ENCODE data around the gene NGF.

The NGF gene

DNA sequence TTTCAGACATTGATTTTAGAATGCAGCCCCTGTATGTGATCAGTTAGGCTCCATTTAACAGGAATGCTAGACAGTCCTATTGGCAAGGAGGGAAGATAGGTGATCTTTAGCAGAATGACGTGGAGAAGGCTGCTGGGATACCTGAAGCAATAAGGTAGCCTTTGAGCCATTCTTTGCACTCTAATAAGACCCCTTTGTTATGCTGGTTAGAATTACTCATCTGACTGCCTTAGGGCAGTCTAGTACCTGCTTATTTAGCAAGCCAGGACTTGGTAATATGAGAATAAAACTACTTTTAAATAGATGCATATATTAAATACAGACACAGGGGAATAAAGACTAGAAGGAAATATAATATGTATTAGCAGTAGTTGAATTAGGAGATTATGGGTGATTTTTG is 29.1 kb downstream of the NGF start:
- no peak for DNase-seq

DNA sequence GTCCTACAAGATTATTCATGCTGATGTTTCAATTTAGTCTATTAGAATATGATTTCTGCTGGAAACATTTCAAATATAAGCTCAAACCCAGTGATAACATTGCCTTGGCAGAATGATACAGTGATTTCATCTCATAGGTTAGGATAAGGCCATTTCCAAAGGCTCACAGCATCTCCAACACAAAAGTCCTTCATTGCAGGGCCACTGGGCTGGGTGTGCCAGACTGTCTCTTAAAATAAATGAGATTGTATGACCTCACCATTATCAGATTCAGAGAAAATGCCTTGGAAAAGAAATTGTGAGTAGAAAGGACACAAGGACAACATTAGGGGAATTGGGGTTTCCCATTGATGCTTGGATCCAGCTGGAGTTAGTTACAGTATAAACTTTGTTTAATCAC is 30.4 kb downstream of the NGF start:
- DNase-seq = no peak

DNA sequence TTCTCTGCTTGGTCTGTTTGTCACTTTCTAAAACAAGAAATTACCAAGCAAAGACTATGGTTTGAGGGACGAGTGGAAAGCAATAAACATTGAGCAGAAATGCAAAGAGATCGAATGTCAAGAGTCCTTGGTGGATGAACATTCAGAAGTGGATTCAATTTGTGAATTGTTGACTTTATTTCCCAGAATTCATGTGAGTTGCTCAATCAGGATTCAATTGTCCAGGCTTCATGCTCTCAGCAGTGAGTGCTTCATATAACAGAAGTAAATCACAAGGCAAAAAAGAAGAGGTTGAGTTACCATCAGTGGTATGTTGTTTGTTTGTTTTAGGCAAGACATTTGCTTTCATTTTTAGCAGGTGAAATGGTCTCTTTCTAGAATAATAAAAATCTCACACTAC is 31.9 kb downstream of the NGF start:
- no peak for DNase-seq

DNA sequence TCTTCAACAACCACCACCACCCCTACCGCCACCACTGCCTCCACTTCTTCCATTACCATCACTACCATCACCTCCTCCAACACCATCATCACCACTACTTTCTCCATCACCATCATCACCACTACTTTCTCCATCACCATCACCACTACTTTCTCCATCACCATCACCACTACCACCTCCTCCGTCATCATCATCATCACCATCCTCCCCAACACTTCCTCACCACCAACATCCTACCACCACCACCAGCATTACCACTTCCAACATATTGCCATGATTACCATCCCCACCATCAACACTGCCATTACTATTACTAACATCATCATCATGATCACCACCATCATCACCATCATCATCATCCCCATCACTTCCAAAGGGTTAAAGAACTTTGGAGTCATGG is 34.7 kb downstream of the NGF start:
- DNase-seq = no peak

DNA sequence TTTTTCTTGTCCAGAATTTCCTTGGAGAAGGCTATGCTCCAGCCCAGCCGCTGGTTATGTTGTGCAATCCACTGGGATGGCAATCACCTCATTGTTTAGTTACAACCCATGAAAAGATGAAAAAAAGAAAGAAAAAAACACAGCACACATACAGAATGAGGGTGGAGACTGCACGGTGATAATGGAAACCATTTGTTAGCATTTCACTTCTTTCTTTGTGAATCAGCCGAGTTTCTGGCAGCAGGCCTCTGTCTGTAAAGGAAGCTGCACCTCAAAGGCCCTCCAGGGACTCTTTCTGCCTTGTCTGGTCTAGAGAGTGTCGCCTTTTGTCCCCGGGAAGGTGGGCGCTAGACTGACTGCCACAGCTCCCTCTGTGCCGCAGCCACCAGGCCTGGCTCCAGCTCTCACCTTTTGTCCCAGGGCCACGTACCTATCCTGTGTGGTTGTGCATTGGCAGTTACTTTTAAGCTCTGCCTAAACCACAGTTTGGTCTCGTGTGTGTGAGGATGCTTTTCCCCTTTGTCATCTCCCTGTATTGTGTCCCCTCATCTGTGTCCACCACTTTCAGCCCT is 35.6 kb downstream of the NGF start:
- no peak for DNase-seq

DNA sequence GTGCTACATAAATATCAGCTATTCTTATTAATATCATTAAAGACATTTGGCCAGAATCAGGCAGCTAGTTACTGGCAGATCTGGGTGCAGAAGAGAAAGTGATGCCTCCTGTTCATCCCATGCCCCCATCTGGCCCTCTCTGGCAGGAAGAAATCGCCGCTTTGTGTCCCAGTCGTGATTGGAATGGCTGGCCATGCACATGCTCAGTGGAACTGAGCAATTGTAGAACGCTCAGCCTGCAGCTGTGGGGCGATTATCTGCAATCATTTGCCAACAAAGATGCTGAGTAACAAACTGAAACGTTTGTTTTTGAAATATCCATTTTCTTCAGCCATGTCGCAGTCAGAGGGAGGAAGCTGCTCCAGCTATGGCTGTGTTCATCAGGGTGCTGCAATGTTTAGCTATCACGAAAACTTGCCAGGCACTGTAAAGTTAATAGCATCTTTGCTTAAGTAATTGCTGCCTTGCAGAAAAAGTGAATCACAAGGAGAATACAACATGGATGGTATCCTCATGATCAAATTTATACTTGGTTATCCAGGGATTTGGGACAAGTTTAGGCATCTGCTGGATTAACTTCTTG is 36.5 kb downstream of the NGF start:
- DNase-seq = no peak

DNA sequence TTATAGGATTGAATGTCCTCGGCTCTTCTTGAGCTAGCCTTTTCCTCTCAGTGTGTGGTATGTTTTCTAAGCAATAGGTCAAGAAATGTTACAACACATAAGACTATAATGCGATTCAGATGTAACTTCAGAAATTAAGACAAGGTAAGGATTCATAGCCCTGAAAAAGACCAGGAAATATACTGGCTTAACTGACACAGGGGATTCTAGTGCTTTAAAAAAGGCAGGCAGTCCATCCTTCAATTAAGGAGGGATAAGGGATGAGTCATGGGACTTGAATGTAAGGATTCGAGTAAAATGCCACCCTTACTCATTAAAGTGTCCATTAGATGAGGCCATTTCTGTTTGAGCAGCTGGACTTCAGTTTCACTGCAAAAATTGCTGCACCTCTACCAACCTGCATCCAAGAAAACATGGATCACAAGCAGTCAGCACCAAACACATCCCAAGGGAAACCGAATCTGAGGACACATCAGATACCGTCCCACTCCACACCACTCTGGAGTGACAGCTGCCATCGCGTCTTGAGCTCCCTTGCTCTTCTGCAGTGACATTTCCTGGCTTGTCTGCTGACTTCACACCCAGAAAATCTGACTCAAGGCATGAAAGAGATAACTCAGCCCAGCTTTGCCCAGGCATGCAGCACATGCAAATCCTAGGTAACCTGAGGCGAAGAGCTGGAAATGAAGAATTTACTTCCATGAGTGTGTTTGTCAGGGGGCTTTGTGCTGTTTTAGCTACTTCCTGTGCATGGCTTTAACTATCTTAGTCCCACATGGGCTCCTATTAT is 37.8 kb downstream of the NGF start:
- DNase-seq = no peak

DNA sequence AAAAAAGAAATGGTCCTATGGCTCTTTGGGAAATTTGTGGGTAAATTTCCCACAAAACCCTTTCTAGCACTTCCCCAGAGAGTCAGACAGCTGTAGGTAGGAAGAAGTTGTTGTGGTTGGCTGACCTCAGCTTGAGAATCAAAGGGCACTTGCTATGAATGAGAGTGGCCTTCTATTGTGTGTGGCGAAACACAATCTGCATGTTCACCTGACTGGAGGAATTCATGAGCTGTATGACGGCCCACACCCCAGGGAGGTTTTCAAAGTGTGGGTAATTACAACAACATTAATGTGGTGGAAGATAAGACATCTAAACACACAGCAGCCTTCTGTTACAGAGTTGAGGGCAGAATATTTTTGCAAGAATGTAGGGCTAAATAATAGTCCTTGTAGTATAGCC is 38.8 kb downstream of the NGF start:
- DNase-seq = no peak

DNA sequence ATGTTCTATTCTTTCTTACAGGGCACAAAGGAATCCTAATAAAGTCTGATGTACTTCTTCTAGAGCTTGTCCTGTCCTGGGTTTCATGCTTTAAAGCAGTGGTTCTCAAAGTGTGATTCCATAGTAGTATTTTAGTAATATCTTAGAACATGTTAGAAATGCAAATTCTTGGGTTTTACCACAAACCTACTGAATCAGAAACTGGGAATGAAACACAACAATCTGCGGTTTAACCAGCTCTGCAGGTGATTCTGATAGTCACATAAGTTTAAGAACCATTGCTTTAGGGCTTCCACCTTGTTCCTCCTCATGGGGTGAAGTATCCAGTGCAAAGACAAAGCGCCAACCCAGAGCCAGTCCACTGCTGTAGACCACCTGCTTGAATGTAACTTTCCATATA is 41.1 kb downstream of the NGF start:
- DNase-seq = no peak

DNA sequence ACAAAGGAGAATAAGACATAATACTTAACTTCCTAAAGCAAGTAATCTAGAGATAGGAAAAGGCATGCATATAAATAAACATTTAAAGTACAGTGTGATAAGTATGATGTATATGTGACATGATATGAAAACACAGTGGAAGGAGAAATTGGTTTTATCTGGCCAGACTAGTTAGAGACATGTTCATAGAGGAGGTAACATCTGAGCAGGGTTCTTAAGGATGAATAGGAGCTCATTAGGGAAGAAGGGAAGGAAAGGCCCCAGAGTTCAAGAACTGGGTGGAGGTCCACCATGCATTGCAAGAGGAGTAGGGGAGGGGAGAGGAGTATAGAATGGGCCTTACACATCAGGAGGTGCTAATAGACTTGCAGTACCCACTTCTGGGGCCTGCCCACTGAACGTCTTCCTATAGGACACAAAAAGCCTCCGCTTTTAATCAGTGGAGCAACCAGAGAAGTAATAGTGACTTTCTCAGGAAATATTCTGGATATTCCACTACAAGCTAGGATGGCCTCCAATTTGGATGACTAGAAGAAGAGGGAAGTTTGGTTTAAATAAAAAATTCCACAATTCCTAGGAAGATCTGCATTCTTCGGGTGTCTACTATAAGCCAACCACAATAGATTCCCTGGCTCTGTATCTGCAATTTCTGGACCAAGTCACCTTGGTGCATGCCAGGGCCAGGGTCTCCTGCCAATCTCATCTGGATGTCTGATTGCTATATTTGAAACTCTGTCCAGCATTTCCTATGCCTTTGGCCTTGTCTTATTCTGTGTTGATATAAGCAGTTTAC is 41.9 kb downstream of the NGF start:
- DNase-seq = no peak

DNA sequence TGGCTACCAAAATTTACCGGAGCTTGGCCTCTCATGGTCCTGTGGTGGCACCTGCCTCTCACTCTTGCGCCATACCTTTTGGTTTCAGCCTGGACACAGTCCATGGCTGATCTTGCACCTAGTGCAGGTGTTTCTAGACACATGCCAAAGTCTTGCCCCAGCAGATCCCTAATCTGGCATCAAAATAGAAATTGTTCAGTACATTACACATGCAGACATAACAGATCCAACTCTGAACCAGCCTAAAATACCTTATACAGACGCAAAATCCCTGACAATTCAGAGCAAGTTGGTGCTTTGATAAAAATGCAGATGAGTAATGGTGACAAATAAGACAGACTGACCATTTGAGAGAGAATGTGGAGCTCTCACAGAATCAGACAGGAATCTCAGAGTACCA is 44.1 kb downstream of the NGF start:
- DNase-seq = no peak

DNA sequence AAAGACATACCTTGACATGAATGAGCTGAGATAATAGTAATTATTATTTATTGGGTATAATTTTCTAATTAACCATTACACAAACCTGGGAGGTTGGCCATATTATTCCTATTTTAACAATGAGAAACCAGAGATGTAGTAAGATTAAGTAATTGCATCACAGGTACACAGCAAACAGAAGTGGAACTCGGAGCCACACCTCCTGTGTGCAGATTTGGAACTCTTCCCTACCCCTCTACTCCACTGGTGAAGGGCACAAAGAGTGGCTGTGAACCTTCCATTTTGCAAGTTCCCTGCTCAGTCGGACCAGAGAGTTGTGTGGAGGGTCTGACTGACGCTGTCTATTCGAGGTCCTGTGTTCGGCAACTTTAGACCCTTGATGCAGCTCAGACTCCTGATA is 45.0 kb downstream of the NGF start:
- no peak for DNase-seq

DNA sequence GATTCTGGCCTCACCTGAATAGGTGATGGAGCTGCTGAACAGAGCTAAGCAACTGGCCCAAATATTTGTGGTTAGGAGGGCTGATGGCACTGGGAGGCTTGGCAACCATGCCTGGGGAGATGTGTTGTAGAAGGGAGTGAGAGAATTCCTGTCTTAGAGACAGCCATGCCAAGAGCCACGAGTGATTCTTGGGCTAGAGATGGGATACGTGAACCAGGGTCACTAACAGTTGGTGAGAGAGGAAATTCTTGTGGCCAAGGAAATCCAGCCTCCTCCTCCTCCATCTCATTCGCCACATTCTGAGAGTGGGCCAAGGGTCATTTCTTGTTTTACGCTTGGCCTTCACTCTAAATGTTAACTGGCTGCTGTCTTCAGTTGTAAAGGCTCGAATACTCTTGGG is 46.3 kb downstream of the NGF start:
- no peak for DNase-seq

DNA sequence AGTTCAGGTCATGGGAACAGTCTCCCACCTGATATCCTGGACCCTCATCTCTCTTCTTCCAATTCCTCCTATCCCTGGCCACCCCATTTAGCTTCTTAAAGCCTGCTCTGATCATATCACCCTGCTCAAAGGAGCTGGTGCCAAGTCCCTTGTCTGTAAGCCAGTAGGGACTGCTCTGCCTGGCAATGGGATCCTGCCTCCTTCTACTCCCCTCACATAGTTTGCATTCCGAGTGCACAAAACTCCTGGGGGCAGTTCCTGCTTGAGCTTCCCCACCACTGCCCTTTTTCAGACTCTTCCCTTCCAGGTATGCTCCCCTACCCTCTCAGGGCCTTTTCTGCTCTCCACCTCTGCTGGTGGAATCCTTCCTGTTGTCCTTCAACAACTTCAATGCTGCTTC is 48.1 kb downstream of the NGF start:
- DNase-seq = no peak

DNA sequence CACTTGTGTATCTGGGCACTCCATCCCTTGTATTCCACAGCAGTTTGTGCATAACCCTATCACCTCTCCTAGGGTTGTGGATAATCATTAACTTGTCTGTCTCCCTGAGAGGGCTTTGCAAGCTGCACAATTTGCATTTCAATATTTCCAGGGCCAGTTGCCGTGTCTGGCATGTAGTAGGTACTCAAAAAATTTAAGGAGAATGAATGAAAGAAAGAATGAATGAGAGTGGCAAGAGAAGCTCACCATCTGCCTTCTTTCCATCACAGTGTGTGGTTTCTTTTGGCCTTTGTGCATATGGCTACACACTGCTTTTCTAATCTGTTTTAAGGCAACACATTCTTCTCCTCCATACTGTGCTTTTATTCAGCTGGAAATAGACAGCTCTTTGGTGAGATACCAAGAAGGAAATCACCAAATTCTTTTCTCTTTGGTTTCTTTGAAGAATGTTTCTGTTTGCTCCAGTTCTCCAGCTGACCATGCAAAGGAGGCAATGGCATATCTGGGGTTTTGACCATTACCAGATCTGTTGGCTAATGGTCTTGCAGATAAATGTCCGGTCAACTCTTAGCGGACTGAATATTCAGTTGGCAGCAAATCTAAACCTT is 49.4 kb downstream of the NGF start:
- no peak for DNase-seq

DNA sequence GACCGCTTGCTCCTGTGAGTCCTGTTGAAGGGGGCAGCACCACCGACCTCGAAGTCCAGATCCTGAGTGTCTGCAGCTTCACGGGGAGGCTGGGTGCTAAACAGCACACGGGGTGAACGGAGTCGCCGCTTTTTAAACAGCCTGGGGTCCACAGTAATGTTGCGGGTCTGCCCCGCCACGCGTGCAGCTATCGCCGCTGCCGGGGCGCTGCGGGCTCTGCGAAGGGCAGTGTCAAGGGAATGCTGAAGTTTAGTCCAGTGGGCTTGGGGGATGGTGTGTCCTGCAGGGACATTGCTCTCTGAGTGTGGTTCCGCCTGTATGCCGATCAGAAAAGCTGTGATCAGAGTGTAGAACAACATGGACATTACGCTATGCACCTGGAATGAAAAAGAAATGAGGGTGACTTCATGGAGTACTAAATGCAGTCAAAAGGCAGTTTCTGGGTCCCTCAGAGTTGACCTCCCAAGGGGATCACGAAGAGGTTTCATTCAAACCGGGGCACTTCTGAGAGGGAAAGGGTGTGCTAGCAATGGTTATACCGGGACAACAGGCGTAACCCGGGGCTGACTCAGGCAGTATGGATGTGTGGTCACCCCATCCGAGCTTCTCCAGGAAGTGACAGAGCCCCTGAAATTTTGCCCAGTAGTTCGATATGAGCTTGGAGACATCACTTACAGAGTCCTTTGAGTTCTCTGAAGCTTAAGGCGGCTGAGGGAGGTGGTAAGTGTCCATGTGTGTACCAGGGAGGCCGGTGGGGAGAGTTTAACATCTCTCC is 51.4 kb downstream of the NGF start:
- DNase-seq = no peak

DNA sequence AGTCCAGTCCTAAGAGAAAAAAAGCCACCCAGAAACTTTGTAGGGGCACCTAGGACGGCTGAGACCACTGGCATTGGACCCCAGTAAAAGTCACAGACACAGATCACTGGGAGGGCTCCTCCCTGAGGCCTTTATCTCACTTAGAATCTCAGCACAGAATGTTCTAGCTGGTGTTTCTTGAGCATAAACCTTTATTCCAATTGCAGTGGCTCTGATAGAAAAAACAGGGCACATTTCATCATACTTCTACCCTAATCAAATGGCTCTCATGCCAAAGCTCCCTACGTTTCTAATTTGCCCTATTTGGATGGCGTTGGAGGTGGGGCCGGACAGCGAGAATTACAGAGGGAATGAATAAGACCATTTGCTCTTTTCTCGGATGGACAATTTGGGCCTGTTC is 53.8 kb downstream of the NGF start:
- no peak for DNase-seq

DNA sequence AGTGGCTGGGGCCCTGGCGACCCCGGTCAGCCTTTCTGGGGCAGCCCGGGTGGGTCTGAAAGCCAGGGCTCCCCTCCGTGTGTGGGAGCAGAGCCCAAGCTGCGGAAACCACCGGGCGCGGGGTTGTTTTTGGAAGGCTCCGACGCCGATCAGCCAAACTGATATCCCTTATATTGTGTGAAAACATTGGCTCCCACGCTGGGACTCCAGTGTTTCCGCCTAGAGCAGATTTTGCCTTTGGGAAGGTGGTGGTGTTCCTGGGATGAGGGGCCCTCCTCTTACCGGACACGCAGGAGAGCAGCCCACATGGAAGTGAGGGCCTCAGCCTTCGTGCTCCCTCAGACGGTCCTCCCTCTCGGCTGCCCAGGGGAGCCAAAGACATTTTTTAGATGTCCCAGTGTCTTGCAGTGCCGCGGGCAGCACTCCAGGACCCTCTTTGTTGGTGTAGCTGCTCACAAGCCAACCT is 54.3 kb downstream of the NGF start:
- DNase-seq = no peak

DNA sequence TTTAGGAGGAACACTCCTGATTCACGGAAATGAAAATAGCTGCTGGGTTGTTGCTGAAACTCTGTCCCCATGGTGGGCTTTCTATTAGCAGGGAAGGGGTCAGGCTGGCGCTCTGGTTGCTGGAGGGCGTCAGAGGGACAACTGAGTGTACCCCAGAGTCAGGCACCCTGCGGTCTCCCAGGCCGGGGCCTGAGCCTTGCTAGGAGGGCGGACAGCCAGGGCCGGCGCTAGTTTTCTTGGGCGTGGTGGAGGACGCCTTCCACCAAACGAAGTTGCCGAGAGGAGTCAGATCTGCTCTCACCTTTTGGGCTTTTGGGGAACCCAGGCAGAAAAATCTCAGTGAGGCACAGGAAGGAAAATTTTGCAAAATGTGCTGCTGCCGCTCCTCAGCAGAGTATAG is 54.8 kb downstream of the NGF start:
- DNase-seq = no peak

DNA sequence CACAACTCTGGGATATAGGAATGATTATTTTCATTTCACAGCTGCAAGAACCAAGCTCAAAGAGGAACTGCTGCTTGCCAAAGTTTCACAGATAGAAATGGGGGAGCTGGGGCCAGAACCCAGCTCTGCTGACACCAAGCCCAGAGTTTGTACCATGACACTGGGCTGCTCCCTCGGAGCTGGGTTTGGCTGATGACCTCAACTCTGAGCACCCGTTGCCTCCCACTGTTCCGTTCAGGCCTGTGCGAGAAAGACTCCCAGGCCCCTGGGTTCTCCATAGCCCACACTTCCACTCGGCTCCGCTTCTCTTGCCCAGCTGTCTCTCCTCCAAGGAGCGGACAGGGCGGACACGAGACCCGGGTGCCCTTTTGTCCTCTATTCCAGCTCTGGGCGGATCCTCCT is 55.2 kb downstream of the NGF start:
- no peak for DNase-seq

DNA sequence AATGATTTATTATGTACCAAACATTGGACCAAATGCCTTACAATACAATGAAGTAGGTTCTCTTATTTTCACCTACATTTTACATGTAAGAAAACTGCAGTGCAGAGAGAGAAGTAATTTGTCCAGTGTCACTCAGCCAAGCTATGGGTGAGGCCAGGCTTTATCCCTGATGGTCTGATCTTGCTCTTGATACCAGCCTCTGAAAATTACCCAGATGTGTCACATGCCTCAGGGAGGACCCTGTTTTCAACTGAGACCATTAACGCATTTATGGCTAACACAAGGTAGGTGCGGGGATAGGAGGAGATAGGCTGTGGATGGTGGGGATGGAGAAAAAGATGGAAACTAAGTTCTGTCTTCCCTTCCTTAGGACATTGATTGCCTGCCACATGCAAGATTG is 56.9 kb downstream of the NGF start:
- no peak for DNase-seq

DNA sequence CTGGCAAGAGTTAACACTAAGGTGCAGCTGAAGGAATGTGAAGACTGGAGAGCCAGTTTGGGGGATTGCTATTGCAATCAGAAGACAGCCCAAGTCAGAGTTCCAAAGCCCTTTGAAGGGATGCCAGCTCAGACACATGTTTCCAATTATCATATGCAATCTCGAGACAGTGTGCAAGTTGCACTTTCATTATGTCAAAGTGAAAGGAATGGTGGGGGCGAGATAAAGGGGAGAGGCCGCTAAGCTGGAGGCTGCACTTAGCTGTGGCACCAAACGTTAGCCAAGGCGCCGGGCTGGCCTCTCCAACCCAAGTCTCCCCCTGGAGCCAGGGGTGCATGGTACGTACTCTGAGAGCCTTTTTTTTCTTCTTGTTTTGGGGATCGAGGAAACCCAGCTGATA is 58.0 kb downstream of the NGF start:
- DNase-seq = no peak

DNA sequence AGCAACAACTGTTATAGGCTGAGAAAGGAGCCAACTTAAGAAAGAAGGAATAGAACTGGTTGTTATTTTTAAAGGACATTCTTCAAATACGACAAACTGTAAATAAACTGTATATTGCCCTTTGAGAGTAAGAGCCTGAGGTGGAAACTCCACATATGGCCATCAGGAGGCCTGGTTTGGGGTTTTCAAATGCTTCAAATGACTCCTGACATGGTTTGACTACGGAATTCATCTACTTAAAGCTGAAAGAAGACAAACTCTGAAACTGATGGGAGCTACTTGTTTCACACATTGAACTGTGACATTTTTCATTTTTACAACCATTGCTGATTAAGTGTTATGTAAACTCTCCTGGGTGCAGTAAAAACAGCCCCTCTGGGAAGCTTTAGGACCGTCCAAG is 59.8 kb downstream of the NGF start:
- no peak for DNase-seq

All from stimulated activated naive CD4-positive, alpha-beta T cell (primary cell).